GM18868 (cell line): Measurements from ENCODE around the gene KIF26B.
"Not testable (repeated sequence)": the region's sequence is repeated elsewhere in the genome, so short reads cannot be mapped to it uniquely, and the experiment has no call there.

ENCODE experiments used
- ATAC-seq: cut with Tn5 transposase; IDR thresholded peaks from one replicate; pipeline ENCODE4 v1.9.1; 2021; ENCODE audit warnings: mild to moderate bottlenecking, moderate library complexity; ENCODE audit not compliant: unreplicated experiment

The KIF26B gene

GRCh38 chr1:245345191-245345884 is 190.6 kb downstream of the KIF26B start:
- no peak for ATAC-seq

DNA sequence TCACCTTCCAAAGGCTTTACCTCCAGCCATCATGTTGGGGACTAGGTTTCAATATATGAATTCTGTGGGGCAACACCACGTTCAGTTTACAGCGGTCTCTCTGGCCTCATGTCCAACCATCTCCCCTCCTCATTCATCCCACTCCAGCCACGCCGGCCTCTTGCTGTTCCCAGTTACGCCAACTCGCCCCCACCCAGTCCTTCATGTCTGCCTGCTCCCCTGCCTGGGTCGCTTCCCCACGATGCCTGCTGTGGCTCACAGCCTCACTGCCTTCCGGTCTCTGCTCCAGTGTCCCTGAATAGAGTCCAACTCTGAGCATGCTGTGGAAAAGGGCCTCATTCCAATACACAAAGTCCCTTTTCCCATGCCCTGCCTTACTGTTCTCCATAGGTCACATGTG is 193.8 kb downstream of the KIF26B start:
- no peak for ATAC-seq

GRCh38 chr1:245353411-245353810 is 198.6 kb downstream of the KIF26B start:
- no peak for ATAC-seq

DNA sequence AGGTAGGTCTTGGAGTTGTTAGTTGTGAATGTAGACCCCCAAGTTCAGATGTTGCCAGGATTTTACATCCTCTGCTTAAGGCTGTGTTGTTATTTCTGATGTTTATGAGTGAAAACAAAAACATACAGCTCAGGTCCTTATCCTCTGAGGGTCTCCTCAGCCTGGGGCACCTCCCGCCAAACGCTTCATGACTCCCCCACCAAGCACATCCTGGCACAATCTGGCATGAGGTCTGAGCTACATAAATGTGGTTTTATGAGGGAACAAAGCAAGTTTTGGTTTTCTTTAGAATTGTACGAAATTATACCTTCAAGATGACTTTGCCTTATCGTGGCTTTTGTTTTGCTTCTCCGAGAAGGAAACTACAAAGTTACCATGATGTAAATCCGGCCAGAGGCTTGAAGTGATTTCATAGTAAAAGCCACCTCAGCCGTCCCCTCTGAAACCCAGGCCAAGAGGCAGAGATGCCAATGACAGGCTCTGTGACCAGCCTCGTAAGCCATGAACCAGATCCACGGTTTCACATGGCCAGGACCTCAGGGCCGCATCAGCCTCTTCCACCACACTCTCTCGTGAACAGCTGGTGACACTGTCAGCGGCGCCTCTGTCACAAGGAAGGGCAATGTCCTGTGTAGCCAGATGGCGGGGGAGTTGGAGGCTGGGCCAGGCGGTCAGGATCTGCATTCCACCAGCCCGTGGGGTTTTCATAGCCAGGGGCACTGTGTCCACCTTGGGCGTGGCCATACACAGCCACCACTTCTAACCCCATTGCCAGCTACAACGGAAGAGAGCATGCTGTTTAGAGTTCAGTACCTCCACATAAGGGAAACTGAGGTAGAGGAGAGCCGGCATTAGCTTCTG is 199.4 kb downstream of the KIF26B start:
- no peak for ATAC-seq

GRCh38 chr1:245355851-245356630 is 201.3 kb downstream of the KIF26B start:
- not testable (repeated sequence) for ATAC-seq

DNA sequence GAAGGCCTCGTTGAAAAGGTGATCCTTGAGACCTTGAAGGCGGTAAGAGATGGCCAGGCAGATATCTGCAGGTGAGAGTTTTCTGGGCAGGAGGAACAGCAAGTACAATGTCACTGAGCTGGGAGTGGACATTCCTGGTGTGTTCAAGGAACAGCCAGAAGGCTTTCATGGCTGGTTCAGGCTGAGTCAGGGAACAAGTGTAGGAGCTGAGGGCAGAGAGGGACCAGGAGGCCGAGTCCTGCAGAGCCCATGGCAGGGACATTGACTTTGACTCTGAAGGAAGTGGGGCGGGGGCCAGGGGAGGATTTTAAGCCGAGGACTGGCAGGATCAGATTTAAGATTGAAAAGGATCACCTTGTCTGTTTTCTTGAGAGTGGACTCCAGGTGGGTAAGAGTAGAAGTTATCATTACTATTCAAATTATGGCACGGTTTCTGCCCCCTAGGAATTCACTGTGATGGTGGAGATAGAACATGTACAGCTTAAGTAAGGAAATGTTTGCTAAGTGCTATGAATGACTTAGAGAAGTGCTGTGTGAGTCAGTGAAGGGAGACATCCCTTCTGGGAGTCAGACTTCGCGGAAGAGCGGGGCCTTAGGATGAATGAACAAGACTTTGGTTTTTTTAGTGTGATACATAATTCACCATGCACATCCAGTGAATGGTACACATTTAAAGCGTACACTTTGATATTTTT is 202.3 kb downstream of the KIF26B start:
- no peak for ATAC-seq

- not testable (repeated sequence) for ATAC-seq
Observed at GRCh38 chr1:245359101-245359680, 204.4 kb downstream of the KIF26B start.

GRCh38 chr1:245361065-245361464 is 206.3 kb downstream of the KIF26B start:
- no peak for ATAC-seq

DNA sequence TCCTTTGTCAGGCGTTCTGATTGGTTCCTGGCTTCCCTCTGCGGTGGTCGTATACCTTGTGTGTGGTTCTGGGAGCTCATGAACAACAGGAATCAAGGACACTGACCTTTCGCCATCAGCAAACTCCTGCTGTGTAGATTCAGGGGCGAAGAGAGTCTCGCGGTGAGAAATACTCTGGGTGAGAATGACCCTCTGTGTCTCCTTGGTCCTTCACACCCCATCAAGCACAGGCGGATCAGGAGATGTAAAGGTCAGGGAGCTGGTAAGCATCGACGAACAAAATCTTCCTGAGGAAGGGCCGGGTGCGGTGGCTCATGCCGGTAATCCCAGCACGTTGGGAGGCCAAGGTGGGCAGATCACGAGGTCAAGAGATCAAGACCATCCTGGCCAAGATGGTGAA is 207.2 kb downstream of the KIF26B start:
- no peak for ATAC-seq

DNA sequence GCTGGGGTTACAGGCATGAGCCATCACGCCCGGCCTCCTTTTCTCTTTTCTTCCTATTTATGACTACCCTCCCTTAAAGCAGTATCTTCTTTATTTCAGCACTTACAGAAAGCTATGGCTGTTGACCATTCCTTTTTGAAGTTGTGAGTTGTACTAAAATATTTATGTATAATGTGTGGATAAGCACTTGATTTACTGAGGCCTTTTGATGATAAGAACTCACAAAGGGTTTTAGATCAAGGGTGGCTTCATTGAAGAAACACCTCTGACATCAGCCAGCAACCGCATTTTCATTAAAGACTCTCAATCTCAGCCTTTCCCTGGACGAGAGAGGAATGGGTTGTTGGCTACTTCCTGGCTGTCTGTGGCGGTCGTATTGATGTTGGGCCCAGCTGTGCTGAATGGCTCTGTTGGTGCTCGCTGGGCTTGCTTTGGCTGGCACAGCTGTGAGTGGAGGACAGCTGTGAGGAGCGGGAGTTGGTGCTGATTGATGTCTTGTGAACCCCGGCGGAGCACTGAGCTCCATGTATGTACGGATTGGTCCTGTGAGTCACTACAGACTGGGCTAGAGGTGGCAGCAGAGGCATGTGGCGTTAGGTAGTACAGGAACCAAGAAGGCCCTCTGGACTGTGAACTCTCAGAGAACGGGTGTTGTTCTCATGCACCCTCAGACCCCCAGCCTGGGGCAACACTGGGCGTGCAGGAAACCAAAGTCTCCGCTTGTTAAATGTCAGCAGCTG is 208.8 kb downstream of the KIF26B start:
- no peak for ATAC-seq

- no peak for ATAC-seq
Observed at GRCh38 chr1:245365095-245366020, 210.6 kb downstream of the KIF26B start.

- no peak for ATAC-seq
Observed at GRCh38 chr1:245366886-245367285, 212.1 kb downstream of the KIF26B start.

DNA sequence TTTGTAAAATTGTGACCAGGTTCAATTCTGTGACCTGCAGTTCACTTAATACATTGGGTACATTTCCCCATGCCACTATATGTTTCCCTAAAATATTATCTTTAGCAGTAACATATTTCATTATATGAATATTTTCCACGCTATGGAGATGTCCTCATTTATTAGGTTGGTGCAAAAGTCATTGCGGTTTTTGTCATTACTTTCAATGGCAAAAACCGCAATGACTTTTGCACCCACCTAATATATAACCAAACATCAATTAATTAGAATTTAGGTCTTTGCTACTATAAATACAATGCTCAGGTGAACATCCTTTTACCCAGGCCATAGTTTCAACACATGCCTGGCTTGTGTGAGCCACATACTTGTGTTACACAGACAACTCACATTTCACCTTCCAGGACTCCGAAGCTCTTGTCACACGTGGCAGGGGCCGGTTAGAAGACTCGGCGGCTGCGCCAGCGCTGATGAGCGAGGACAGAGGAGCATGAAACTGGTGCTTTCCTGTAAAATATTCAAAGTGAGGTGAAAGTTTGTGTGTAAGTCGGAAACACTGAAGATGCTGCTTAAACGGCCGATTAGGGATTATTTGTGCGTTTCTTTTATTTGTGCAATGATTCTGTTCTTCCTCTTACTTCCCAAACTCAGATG is 215.5 kb downstream of the KIF26B start:
- ATAC-seq = no peak

- ATAC-seq = no peak
Observed at GRCh38 chr1:245370905-245371581, 216.3 kb downstream of the KIF26B start.

- ATAC-seq = no peak
Observed at GRCh38 chr1:245373131-245373530, 218.3 kb downstream of the KIF26B start.

GRCh38 chr1:245375789-245376460 is 221.1 kb downstream of the KIF26B start:
- no peak for ATAC-seq

GRCh38 chr1:245377854-245378253 is 223.1 kb downstream of the KIF26B start:
- ATAC-seq = no peak
